HK-2 (cell line): ENCODE data around the gene ICAM4.
"Not testable (repeated sequence)": the region's sequence is repeated elsewhere in the genome, so short reads cannot be mapped to it uniquely, and the experiment has no call there.

Experiments
- DNase-seq: peaks from one replicate; pipeline ENCODE4 v3.0.0-alpha.2; 2018; ENCODE audit not compliant: unreplicated experiment

Gene ICAM4

GRCh38 chr19:10269333-10270179 lies 17.2 kb upstream of the ICAM4 start:
- DNase-seq = peak; percentile 83

GRCh38 chr19:10270180-10270615 lies 16.6 kb upstream of the ICAM4 start:
- peak; percentile 79 for DNase-seq

DNA sequence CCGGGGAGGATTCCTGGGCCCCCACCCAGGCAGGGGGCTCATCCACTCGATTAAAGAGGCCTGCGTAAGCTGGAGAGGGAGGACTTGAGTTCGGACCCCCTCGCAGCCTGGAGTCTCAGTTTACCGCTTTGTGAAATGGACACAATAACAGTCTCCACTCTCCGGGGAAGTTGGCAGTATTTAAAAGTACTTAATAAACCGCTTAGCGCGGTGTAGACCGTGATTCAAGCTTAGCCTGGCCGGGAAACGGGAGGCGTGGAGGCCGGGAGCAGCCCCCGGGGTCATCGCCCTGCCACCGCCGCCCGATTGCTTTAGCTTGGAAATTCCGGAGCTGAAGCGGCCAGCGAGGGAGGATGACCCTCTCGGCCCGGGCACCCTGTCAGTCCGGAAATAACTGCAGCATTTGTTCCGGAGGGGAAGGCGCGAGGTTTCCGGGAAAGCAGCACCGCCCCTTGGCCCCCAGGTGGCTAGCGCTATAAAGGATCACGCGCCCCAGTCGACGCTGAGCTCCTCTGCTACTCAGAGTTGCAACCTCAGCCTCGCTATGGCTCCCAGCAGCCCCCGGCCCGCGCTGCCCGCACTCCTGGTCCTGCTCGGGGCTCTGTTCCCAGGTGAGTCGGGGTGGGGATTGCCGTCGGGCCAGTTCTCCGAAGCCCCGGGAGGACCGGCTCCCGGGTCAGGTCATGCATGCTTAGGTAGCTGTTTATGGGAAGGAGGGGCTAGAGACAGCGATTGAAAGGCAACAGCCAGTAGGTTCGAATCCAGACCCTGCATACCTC lies 15.9 kb upstream of the ICAM4 start, which contains the start of gene ICAM1:
Gene ICAM1, plus strand, starts transcription at position 505 of the 779 bp plus-strand sequence. Its CDS starts 40 bp downstream, at position 545.
- peak; percentile 93 for DNase-seq

DNA sequence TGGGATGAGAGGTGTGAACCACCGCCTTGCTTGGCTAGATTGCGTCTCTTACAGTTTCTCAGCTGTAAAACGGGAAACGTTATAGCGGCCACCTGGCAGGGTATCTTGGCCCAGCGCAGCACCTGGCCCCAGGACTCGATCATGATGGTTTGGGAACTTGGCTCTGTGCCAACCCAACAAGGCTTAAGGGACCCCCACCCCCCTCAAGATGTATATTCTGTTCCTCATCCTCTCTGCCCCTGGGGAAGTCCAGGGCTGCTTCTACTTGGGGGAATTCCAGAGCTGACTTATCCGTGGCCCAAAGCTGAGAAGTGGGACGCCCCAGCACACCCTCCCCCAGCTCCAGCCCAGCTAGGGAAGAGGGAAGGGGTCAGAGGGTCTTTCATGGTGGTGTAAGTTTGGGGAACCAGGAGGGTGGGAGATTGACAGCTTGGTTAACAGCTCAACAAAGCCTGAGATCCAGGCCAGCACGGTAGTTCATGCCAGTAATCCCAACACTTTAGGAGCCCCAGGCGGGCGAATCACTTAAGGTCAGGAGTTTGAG lies 15.1 kb upstream of the ICAM4 start:
- peak; percentile 47 for DNase-seq

GRCh38 chr19:10274589-10274988 lies 12.2 kb upstream of the ICAM4 start:
- no peak for DNase-seq

DNA sequence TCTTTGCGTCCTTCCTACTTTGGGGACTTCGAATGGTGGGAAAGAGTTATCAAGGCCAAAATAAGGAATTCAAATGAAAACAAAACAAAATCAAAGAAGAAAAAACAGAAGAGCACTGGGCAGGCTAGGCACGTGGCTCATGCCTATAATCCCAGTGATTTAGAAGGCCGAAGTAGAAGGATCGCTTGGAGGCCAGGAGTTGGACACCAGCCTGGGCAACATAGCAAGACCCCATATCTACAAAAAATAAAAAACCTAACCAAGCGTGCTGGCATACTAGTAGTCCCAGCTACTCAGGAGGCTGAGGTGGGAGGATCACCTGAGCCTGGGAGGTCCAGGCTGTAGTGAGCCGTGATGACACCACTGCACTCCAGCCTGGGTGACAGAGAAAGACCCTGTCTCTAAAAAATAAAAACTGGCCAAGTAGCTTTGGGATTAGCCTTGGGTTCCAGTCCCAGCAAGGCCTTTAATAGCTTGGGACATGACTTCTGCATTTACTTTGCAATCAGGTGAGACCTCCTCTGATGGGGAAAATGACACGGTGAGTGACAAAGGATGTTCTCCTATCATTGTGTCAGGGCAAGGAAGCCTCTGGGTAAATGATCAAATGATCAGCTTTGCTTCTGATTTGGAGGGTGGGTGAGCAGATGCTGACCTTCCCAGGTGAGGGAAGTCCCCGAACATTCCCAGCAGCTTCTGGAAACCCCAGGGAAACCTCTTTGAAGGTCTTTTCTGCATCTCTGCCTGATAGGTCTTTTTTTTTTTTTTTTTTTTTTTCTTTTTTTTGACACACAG lies 8.8 kb upstream of the ICAM4 start:
- no peak for DNase-seq

GRCh38 chr19:10278935-10279334 lies 7.8 kb upstream of the ICAM4 start:
- no peak for DNase-seq

- DNase-seq = no peak
Measured at GRCh38 chr19:10279737-10280442, 6.9 kb upstream of the ICAM4 start.

- not testable (repeated sequence) for DNase-seq
Measured at GRCh38 chr19:10282043-10282442, 4.7 kb upstream of the ICAM4 start.

DNA sequence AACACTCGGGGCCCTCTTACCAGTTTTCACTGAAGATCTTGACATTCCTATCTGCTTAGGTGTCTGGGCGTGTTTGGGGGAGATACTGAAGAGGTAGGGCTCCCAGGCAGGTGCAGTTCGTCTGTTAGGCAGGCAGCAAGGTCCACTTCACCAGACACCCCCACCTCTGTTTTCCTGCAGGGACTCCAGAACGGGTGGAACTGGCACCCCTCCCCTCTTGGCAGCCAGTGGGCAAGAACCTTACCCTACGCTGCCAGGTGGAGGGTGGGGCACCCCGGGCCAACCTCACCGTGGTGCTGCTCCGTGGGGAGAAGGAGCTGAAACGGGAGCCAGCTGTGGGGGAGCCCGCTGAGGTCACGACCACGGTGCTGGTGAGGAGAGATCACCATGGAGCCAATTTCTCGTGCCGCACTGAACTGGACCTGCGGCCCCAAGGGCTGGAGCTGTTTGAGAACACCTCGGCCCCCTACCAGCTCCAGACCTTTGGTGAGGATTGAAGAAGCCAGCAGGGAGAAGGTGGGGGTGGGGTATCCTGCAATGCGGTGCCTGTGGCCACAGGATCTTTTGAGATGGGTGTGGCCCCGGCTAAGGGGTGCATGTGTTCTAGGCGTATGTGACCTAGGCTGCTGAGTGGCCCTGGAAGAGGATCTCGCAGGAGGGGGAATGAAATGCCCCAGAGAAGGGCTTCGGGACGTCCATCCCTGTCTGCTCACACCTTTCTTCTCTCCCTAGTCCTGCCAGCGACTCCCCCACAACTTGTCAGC lies 3.3 kb upstream of the ICAM4 start:
- DNase-seq = no peak

DNA sequence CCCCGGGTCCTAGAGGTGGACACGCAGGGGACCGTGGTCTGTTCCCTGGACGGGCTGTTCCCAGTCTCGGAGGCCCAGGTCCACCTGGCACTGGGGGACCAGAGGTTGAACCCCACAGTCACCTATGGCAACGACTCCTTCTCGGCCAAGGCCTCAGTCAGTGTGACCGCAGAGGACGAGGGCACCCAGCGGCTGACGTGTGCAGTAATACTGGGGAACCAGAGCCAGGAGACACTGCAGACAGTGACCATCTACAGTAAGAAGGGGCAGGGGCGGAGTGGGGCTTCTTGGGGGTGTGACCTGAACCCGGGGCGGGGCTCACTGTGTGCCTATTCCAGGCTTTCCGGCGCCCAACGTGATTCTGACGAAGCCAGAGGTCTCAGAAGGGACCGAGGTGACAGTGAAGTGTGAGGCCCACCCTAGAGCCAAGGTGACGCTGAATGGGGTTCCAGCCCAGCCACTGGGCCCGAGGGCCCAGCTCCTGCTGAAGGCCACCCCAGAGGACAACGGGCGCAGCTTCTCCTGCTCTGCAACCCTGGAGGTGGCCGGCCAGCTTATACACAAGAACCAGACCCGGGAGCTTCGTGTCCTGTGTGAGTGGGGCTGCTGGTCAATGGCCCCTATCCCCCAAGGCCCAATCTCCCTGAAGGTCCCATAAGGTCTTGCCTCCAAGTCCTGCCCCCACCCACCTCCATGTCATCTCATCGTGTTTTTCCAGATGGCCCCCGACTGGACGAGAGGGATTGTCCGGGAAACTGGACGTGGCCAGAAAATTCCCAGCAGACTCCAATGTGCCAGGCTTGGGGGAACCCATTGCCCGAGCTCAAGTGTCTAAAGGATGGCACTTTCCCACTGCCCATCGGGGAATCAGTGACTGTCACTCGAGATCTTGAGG lies 2.4 kb upstream of the ICAM4 start:
- DNase-seq = no peak

DNA sequence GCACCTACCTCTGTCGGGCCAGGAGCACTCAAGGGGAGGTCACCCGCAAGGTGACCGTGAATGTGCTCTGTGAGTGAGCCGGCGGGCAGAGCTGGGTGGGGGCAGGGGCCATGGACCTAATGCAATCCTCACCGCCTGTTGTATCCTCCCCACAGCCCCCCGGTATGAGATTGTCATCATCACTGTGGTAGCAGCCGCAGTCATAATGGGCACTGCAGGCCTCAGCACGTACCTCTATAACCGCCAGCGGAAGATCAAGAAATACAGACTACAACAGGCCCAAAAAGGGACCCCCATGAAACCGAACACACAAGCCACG lies 1.8 kb upstream of the ICAM4 start:
- no peak for DNase-seq

DNA sequence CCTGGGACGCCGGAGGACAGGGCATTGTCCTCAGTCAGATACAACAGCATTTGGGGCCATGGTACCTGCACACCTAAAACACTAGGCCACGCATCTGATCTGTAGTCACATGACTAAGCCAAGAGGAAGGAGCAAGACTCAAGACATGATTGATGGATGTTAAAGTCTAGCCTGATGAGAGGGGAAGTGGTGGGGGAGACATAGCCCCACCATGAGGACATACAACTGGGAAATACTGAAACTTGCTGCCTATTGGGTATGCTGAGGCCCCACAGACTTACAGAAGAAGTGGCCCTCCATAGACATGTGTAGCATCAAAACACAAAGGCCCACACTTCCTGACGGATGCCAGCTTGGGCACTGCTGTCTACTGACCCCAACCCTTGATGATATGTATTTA lies 1.4 kb upstream of the ICAM4 start:
- no peak for DNase-seq

DNA sequence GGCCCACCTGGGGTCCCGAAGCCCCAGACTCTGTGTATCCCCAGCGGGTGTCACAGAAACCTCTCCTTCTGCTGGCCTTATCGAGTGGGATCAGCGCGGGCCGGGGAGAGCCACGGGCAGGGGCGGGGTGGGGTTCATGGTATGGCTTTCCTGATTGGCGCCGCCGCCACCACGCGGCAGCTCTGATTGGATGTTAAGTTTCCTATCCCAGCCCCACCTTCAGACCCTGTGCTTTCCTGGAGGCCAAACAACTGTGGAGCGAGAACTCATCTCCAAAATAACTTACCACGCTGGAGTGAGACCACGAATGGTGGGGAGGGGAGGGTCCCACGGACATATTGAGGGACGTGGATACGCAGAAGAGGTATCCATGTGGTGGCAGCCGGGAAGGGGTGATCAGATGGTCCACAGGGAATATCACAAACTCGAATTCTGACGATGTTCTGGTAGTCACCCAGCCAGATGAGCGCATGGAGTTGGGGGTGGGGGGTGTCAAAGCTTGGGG lies 2.0 kb downstream of the ICAM4 start:
- DNase-seq = peak; percentile 82

DNA sequence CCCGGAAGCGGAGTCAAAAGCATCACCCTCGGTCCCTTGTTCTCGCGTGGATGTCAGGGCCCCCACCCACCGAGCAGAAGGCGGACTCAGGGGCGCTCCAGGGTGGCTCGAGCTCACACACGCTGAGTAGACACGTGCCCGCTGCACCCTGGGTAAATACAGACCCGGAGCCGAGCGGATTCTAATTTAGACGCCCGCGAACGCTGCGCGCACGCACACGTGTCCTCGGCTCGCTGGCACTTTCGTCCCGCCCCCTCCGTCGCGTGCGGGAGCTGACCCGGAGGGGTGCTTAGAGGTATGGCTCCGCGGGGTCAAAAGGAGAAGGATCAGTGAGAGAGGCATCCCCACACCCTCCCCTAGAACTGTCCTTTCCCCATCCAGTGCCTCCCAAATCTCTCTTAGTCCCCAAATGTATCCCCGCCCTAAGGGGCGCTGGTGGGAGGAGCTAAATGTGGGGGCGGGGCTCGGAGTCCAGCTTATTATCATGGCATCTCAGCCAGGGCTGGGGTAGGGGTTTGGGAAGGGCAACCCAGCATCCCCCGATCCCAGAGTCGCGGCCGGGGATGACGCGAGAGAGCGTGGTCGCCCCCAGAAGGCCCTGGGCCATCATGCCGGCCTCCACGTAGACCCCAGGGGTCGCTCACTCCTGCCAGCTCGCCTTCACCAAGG lies 2.5 kb downstream of the ICAM4 start:
- peak; percentile 74 for DNase-seq

DNA sequence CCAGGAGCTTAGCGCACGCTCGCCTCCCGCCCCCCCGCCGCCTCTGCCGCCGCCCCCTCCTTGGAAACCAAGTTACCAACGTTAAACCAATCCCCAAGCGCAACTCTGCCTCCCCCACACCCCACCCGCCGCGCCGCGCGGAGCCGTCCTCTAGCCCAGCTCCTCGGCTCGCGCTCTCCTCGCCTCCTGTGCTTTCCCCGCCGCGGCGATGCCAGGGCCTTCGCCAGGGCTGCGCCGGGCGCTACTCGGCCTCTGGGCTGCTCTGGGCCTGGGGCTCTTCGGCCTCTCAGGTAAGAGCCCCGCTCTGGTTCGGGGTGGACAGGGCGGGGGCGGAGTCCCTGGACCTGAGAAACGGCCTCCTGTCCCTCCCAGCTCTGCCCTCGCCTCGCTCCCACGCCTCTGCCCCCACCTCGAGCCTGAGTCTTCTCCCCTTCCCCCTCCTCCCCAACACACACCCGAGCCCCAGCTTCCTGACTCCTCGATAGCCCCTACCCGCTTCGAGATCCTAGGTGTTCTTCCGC lies 3.1 kb downstream of the ICAM4 start, which contains the start of gene ICAM5:
Gene ICAM5, plus strand, starts transcription at position 117 of the 521 bp plus-strand sequence. Its CDS starts 92 bp downstream, at position 209.
- DNase-seq = peak; percentile 69

- no peak for DNase-seq
Measured at GRCh38 chr19:10290357-10290875, 3.7 kb downstream of the ICAM4 start.
